GM19240 (cell line): ENCODE measurements around the gene DAPK1.

Experiments used
- DNase-seq: peaks from one replicate; pipeline ENCODE4 v3.0.0; 2011; ENCODE audit warnings: low spot score; ENCODE audit not compliant: insufficient read length

DAPK1 gene

DNA sequence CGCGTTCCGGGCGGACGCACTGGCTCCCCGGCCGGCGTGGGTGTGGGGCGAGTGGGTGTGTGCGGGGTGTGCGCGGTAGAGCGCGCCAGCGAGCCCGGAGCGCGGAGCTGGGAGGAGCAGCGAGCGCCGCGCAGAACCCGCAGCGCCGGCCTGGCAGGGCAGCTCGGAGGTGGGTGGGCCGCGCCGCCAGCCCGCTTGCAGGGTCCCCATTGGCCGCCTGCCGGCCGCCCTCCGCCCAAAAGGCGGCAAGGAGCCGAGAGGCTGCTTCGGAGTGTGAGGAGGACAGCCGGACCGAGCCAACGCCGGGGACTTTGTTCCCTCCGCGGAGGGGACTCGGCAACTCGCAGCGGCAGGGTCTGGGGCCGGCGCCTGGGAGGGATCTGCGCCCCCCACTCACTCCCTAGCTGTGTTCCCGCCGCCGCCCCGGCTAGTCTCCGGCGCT lies at the start of gene DAPK1:
TSS of gene DAPK1 (plus strand) at position 264 of the 442 bp plus-strand sequence. CDS start 1,211 bp downstream, outside the sequence.
- DNase-seq, result peak; percentile 35

DNA sequence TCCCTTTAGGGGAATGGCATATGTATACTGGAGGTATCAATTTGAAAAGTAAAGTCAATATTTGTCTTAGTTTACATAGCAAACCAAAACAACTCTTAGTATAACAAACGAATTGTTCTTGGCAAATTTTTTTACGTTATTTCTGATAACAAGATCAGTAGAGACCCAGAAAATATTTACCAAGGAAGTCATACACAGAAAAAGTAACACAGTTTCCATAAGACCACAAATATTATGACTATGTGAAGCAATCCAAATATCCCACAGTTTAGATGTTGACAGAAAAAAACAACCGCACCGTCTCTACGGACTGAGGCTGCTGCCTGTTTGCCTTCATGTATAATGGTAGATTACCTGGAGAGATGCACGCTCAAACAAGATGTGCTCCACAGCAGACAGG lies 46.5 kb upstream of the DAPK1 start:
- no peak for DNase-seq

DNA sequence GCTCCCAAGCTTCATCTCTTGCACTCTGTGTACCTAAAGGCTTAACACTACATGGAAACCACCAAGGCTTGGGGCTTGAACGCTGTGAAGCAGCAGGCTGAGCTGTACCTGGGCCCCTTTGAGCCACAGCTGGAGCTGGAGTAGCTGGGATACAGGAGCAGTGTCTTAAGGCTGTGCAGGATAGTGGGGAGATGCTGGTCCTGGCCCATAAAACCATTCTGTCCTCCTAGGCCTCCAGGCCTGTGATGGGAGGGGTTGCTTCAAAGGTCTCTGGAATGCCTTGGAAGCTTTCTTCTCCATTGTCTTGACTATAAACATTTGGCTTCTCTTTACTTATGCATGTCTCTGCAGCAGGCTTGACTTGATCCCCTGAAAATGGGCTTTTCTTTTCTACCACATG lies 42.3 kb upstream of the DAPK1 start:
- DNase-seq, result no peak

DNA sequence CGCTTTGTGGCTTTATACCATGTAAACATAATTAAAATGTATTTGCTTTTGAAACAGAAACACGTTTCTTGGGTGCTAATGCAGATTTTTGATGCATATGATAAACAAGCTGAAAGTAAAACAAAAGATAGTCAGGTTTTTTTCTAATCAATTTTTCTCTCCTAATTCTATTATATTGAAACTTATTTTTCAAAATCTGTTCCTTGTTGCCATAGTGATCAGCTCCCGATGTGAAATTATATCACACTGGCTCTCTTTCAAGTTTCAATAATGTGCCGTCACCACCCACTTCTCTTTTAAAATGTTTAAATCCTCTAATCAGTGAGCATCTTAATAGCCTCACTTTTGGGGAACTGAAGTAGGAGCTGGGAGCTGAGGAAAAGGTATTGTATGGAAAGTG lies 36.4 kb upstream of the DAPK1 start:
- DNase-seq, result no peak

DNA sequence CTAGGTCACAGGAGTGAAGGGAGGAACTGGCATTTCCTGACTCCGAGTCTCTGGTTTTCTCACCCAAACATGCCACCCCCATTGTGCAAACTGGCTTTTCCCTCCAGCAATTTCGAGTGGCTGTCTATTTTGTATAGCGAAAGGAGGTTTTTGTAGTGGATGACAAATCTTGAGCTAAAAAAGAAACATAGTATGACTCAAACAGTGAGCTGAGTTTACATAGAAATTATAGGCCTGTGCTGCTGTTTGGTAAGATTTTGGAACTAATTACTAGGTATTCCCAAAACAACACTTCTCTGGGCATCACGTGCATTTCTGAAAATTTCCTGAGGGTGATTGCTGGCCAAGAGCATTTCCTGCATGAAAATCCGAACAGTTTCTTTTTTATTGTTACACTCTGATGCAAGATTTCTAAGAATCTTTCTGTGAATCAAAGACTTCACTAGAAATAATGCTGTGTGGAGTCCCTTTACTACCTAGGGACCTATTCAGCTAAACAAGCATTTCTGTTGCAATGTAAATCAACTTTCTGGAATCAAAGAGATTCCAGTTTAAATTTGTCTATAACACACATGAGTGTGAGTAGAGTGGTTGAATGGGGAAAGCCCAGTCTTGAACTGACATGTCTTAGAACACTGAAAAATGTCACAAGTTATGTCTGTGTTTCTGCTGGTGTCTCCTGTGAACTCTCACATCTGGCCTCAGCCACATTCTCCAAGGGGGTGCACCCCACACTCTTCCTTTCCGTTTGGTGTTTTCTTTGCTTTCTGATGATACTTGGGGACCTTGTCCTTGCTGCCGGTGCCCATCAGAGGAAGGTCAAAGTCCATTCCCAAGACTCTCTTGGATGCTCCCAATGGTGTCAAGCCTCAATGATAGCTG lies 33.3 kb upstream of the DAPK1 start:
- peak; percentile 16 for DNase-seq

DNA sequence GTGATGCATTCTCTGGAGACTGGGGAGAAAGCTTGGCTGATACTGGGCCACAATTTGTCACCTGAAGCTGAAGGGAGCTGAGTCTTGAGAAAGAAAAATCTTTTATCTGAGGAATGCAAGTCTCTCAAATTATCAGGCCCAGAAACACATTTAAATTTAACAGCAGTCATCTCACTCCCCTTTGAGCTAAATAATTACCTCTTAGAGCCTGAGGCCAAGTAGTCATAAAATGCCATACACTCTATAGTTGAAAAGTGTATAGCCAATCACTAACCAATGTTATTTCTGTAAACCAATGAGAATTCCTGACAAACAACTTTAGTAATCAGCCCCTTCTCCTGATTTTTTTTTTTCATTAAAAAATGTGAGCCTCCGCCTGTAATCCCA lies 32.7 kb upstream of the DAPK1 start:
- DNase-seq, result no peak

DNA sequence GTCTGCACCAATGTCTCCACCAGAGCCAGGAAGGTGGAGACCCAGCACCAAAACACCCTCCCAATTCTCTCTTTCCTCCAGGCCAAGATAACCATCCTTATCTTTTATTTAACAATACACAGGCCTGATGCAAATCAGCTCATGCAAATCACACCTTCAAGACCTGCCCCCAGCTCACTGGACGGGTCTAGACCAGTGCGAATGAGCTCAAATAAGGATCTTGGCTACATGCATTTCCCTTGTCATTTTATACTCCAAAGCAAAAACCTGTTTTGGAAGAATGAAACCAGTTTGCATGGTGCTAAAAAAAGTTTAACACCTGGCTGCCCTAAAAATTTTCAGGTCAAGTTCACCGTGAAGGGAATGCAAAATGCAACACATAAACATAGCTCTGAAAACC lies 31.9 kb upstream of the DAPK1 start:
- DNase-seq, result no peak

DNA sequence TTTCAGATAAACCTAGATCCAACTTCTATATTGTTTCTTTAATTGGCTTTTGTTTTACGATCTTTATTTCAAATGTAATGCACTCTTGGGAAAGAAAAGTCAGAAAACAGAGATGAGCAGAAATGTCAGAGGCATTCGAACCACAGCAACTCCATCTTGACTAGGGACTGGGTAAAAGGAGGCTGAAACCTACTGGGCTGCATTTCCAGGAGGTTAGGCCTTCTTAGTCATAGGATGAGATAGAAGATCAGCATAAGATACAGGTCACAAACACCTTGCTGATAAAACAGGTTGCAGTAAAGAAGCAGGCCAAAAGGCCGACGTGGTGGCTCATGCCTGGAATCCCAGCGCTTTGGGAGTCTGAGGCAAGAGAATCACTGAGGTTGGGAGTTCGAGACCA lies 30.5 kb upstream of the DAPK1 start:
- DNase-seq, result no peak

DNA sequence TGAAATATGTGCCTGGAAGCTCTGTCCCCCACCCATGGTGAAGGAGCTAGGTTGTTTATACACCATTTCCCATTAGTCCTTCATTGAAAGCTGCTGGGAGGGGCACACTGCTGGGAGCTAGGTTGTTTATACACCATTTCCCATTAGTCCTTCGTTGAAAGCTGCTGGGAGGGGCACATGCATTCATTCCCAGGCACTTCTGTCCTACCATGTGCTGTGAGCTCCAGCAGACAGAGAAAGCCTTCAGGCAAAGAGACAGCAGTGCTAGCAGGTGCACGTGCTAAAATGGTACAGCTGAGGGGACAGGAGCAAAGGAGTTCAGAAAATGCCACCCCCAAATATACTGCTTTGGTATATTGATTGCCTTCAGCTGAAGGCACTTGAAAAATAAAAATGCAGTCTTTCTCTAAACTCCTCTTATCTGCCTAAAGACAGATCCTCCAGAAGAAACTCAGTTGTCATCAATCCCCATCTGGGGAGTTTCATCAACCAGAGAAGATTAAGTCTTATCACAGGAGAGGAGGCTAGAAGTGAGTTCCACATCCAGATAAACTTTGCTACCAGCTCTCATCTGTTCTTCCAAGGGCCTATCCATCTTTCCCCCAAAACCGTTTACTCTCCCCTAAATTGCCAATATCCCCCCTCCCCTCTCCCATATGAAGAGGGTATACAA lies 27.7 kb upstream of the DAPK1 start:
- no peak for DNase-seq

DNA sequence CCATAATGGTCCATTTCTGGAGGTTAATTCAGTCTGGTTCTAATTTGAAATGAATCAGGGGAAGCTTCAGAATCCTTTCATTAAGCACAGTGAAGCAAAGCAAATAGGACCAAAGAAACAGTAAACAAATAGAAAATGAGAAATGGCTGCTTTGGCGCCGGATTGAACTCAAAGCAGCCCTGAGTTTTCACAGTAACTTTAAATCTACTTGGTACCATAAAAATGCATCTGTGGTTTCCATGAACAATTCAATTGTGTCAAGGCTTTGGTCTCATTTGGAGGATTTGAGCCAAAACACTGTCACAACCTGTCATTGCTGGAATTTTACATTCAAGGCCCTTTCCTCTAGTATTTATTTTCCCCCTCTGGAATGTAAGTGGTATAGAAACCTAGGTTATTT lies 25.9 kb upstream of the DAPK1 start:
- no peak for DNase-seq

DNA sequence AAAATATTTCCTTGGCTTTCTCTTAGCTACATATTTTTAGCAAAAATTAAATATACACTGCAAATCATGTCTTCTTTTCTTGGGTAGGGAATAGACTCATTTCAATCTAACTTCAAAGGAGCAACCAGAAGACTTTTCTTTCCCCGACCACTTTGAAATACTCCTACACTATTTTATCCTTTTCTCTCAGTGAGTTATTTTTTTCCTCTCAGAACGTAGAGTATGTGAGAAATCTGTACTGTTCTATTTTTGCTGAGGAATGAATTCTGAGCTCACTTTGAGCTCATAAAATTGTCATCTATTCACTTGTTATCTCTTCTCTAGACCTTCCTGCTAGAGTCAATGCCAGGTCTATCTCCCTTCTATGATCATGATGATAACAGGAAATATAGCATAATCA lies 22.2 kb upstream of the DAPK1 start:
- no peak for DNase-seq

DNA sequence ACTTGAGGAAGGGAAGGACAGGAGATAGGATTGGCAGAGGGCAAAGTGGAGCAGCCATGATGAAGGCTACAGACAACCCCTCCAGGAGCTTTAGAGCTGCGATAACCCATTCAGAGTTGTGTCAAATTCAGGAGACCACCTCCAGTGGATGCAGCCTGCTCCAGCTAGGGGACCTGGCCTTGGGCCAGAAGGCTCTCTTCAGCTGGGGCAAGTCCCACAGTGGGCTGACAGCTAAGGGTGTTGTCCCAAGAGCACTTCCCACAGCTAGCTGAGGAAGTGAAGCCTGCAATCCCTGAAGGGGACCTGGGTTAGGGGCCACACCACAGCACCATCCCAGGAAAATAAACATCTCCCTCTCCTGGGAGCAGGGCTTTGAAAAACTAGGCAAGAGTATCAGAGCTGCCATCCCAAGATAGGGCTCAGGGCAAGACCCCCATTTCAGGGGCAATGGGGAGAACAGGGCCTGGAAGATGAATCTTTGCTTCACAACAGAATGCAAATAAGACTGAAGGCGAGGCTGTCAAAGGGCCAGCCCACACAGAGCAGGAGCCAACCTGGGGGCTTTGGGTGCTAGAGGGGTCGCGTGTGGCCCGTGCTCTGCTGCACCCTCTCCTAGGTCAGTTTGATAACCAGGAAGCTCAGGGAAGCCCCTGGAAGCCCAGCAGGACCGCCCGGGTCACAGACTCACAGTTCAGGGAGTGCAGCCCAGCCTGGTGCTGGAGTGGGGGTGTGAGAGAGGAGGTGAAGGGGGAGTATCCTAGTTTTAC lies 19.3 kb upstream of the DAPK1 start:
- no peak for DNase-seq

DNA sequence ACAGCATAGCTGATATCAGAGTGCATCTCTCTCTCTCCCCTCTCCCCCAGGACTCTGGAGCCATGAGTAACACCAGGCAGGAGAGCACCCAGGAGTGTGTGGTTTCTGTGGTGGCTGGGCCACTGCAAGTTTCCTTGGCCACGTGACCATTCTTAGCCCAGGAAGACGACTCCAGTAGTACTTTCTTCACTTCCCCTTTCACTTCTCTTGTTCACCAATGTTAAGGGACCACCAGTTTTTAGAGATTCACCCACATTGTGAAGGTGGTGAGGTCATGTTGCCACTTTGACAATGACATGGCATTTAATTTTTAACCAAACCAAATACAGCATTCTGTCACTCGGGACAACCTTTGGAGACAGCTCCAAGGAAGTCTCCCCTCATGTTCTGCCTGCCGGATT lies 17.9 kb upstream of the DAPK1 start:
- no peak for DNase-seq

DNA sequence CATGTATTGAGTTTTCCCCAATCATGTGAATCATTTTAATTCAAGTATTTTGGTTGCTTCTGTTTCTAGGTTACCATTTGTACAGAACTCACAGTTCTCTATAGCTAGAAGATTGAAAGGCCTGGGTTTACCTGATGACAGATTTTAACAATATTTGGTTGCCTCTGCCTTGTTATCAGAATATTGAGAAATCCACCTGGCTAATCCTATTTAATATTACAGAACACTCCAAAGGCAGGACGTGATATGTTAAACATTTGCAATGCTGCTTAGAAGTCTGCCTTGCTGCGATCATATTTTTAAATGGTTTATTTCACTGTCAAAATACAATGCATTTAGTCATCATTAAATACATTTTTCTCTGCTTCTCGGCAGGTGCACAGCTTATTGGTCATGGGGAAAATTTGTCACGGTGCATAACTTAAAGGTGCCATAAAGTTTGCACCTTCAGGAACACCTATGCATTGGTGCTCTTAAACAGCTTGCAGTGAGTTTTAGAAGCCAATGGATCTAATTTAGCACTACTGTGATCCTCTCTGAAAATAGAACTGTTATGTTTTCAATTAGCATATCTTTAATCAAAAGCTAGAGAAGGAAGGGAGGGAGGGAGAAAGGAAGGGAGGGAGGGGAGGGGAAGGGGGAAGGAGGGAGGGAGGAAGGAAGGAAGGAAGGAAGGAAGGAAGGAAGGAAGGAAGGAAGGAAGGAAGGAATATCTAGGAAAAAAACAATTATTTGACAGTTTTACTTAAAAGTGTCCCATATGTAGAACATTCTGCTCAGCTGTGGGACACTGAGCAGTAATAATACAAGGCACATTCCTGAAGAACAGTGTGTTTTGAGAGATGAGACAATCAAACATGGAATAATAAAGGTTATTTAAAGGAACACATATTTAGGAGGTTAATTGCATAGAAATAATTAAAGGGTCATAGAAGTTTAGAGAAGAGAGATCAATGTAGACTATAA lies 15.5 kb upstream of the DAPK1 start:
- DNase-seq, result no peak

DNA sequence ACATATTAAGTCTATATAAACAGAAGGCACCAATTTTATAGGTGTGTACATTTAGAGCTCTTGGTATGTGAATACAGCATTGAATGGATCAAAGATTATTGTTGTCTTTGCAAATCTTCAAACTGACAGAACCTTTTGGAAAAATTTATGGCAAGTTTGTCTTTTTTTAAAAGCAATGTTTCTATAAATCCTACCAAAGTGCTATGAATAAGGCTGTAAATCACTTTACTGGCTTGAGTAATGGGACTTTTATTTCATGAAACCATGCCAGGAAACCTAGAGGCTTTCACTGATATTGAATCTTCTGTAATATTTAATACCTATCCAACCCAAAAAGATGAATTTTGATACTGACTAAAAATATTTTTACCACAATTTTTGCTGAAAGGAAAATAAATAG lies 7.4 kb upstream of the DAPK1 start:
- no peak for DNase-seq

DNA sequence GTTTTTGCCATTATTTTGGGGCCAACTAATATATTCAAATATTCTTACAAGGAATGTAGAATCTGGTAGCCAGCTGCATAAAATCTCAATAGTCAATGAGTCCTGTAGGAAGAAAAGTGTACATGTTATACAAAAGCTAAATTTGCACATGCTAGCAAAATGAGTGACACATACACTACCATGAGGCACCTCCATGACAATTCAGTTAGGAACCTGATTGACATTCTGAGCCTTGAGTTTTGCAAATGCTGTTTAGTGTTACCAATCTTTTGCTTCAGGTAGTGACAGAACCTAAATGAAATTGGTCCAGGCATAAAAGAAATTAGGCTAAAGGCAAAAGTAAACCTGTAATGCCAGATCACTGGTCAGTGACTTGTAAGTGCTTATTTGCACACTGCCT lies 6.8 kb upstream of the DAPK1 start:
- no peak for DNase-seq

DNA sequence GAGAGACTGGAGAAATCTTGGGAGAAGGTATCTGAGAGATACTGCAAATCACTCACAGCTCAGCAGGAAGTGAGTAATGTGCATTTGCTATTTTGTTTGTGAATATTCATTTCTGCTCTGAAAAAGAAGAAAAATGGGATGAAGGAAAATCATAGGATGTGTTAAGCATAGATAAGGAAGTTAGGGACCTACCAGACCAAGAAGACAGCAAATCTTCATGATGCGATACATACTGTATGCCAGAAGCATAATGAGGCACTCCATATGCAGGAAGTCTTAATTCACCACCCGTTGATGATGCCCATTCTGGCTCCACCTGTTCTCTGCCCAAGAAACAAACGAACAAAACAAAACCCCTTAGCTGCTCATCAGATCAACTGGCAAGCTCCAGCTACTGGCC lies 6.1 kb upstream of the DAPK1 start:
- DNase-seq, result no peak

DNA sequence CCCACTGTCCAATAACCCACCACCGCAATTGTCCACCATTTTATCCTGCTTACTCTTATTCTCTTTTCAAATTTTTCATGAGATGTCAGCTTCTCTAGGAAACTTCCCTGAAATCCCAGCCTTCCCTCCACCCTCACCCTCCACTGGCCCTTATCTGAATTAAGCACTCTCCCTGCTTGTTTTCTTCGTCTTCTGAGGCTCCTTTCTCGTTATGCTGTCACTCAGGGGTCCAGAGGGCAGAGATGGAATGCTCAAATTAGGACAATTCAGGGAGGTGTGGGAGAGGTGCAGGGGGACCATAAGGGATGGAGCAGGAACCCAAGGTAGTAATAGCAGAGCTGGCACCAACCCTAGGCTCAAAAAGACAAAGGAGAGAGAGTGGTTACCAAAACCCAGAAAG lies 5.0 kb upstream of the DAPK1 start:
- no peak for DNase-seq

DNA sequence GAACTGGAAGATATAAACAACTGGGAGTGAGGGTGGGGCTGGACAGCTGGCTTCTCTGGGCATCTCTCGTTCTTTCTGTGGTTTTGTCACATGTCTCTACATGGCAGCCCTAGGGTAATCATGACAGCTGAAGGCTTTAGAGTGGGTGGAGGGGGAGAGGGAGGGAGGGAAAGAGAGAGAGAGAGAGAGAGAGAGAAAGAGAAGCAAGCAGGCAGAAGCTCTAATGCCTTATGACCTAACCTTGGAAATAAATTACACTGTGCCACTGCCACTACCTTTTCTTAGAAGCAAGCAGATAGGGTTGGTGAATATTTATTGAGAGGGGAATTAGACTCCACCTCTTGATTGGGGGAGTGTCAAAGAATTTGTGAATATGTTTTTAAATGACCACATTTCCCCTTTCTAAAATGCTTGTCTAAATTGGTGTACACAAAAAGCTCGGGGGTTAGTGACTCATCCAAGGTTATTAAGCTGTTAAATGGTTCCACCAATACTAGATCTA lies 2.6 kb upstream of the DAPK1 start:
- DNase-seq, result no peak

DNA sequence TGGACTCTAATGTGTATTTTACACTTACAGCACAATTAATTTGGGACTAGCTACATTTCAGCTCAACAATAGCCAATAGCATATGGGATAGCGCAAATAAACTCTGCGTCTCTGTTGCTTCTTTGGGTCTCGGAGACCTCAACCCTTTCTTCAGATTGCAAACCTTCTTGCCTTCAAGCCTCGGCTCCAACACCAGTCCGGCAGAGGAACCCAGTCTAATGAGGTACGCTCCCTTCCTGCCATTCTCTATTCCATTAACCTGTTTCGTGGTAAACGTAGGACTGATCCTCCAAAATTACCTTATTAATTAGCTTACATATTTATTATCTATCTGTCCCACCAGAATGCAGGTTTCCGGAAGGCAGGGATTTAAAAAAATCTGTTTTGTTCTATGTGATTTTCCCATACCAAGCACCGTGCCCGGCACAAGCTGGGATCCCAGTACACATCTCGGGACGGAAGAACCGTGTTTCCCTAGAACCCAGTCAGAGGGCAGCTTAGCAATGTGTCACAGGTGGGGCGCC lies 525 bp upstream of the DAPK1 start:
- DNase-seq, result no peak
